Activated naive CD4-positive, alpha-beta T cell treated with Interleukin-2 at 50 U/mL for 16 hours (primary cell): ENCODE data around the gene TIE1.

Experiments used
- DNase-seq: peaks from one replicate; pipeline ENCODE4 v3.0.0-alpha.2; 2020

The TIE1 gene

GRCh38 chr1:43344267-43344850, 43.6 kb downstream of the TIE1 start:
- DNase-seq = no peak

- no peak for DNase-seq
These were observed 44.3 kb downstream of the TIE1 start for GRCh38 chr1:43345120-43345519.

GRCh38 chr1:43346636-43347035, 45.9 kb downstream of the TIE1 start:
- DNase-seq = no peak

- DNase-seq = no peak
These were observed 47.6 kb downstream of the TIE1 start for GRCh38 chr1:43348343-43348808.

GRCh38 chr1:43348809-43349593, 48.2 kb downstream of the TIE1 start:
- DNase-seq = peak; percentile 47

- DNase-seq = no peak
These were observed 49.0 kb downstream of the TIE1 start for GRCh38 chr1:43349594-43350306.

- DNase-seq = no peak
These were observed 50.2 kb downstream of the TIE1 start for GRCh38 chr1:43350976-43351375.

- DNase-seq = no peak
These were observed 50.9 kb downstream of the TIE1 start for GRCh38 chr1:43351421-43352350.

GRCh38 chr1:43352351-43352705, 51.5 kb downstream of the TIE1 start:
- DNase-seq = no peak

- DNase-seq = no peak
These were observed 52.1 kb downstream of the TIE1 start for GRCh38 chr1:43352881-43353280.

GRCh38 chr1:43354471-43354870, 53.7 kb downstream of the TIE1 start:
- DNase-seq = no peak

- DNase-seq = no peak
These were observed 54.2 kb downstream of the TIE1 start for GRCh38 chr1:43354936-43355335.

GRCh38 chr1:43357251-43357650, 56.5 kb downstream of the TIE1 start:
- no peak for DNase-seq

GRCh38 chr1:43358121-43358745, 57.5 kb downstream of the TIE1 start:
- peak; percentile 21 for DNase-seq

- peak; percentile 99 for DNase-seq
These were observed 58.2 kb downstream of the TIE1 start, which contains the start of gene CDC20 for GRCh38 chr1:43358746-43359693. CDC20 (plus strand) TSS chr1:43358981; CDS start chr1:43359216, 235 bp downstream.

GRCh38 chr1:43359696-43360095, 58.9 kb downstream of the TIE1 start:
- DNase-seq = no peak

- no peak for DNase-seq
These were observed 59.8 kb downstream of the TIE1 start for GRCh38 chr1:43360616-43361015.

- DNase-seq = no peak
These were observed 62.6 kb downstream of the TIE1 start for GRCh38 chr1:43363283-43363934.

- no peak for DNase-seq
These were observed 63.2 kb downstream of the TIE1 start for GRCh38 chr1:43363935-43364525.

GRCh38 chr1:43365678-43366077, 64.9 kb downstream of the TIE1 start:
- no peak for DNase-seq
